H9 (cell line): ENCODE data around the gene PRPF40B. TPM values are rescaled to one million over a fixed set of nuclear protein-coding genes. Genes with fewer than 3 reads are reported as not detected.

Experiments used
- DNase-seq: peaks from one replicate; pipeline ENCODE4 v3.0.0-alpha.2; 2017
- H2AFZ ChIP-seq: one replicate; pipeline ENCODE4 v1.6.1; 2013; ENCODE audit warnings: mild to moderate bottlenecking, low read length, control low read depth, moderate library complexity
- H2AK5ac ChIP-seq: 2 replicates; pipeline ENCODE4 v1.6.1; 2013; ENCODE audit warnings: low read length, control low read depth, mixed read lengths; ENCODE audit not compliant: insufficient read length
- H2BK120ac ChIP-seq: one replicate; pipeline ENCODE4 v1.6.1; 2013; ENCODE audit warnings: low read depth, mild to moderate bottlenecking, low read length, control low read depth, inconsistent platforms; ENCODE audit not compliant: poor library complexity, severe bottlenecking
- H2BK12ac ChIP-seq: 2 replicates; pipeline ENCODE4 v1.6.1; 2013; ENCODE audit warnings: low read length, control low read depth, mixed read lengths, low read depth; ENCODE audit not compliant: insufficient read length
- H2BK15ac ChIP-seq: 2 replicates; pipeline ENCODE4 v1.6.1; 2013; ENCODE audit warnings: low read depth, low read length, control low read depth
- H2BK20ac ChIP-seq: one replicate; pipeline ENCODE4 v1.6.1; 2013; ENCODE audit warnings: low read depth, mild to moderate bottlenecking, low read length, control low read depth, inconsistent platforms; ENCODE audit not compliant: poor library complexity, severe bottlenecking
- H2BK5ac ChIP-seq: 2 replicates; pipeline ENCODE4 v1.6.1; 2013; ENCODE audit warnings: low read length, control low read depth, mixed read lengths; ENCODE audit not compliant: insufficient read length
- H3K14ac ChIP-seq: 2 replicates; pipeline ENCODE4 v1.6.1; 2013; ENCODE audit warnings: low read length, control low read depth; ENCODE audit not compliant: insufficient read depth
- H3K18ac ChIP-seq: 2 replicates; pipeline ENCODE4 v1.6.1; 2013; ENCODE audit warnings: low read depth, mild to moderate bottlenecking, mixed read lengths, low read length, control low read depth; ENCODE audit not compliant: insufficient read length
- H3K23ac ChIP-seq: 2 replicates; pipeline ENCODE4 v1.6.1; 2013; ENCODE audit warnings: low read length, control low read depth, mixed read lengths, low read depth; ENCODE audit not compliant: insufficient read length
- H3K23me2 ChIP-seq: 2 replicates; pipeline ENCODE4 v1.6.1; 2013; ENCODE audit warnings: low read depth, mild to moderate bottlenecking, mixed read lengths, low read length, control low read depth; ENCODE audit not compliant: insufficient read length, poor library complexity, severe bottlenecking
- H3K27ac ChIP-seq: 2 replicates; pipeline ENCODE4 v1.5.1; 2013; ENCODE audit warnings: low read length, control low read depth, mixed read lengths, low read depth; ENCODE audit not compliant: insufficient read length
- H3K27me3 ChIP-seq: 2 replicates; pipeline ENCODE4 v1.6.1; 2013; ENCODE audit warnings: low read length, control low read depth, inconsistent platforms; ENCODE audit not compliant: insufficient read depth
- H3K4ac ChIP-seq: 2 replicates; pipeline ENCODE4 v1.6.1; 2013; ENCODE audit warnings: low read depth, mild to moderate bottlenecking, control low read depth, inconsistent platforms, low read length, moderate library complexity
- H3K4me1 ChIP-seq: 2 replicates; pipeline ENCODE4 v1.6.1; 2013; ENCODE audit warnings: low read length, control low read depth, inconsistent platforms; ENCODE audit not compliant: insufficient read depth
- H3K4me2 ChIP-seq: 2 replicates; pipeline ENCODE4 v1.6.1; 2013; ENCODE audit warnings: low read length, control low read depth, mixed read lengths; ENCODE audit not compliant: insufficient read length, insufficient read depth
- H3K56ac ChIP-seq: 2 replicates; pipeline ENCODE4 v1.6.1; 2013; ENCODE audit warnings: low read depth, mild to moderate bottlenecking, mixed read lengths, low read length, control low read depth; ENCODE audit not compliant: insufficient read length
- H3K79me1 ChIP-seq: 2 replicates; pipeline ENCODE4 v1.6.1; 2013; ENCODE audit warnings: low read depth, mild to moderate bottlenecking, moderate library complexity, low read length, control low read depth, inconsistent platforms; ENCODE audit not compliant: insufficient read depth, poor library complexity, severe bottlenecking
- H3K79me2 ChIP-seq: 2 replicates; pipeline ENCODE4 v1.6.1; 2013; ENCODE audit warnings: low read length, control low read depth, inconsistent platforms; ENCODE audit not compliant: insufficient read depth
- H3K9ac ChIP-seq: 2 replicates; pipeline ENCODE4 v1.6.1; 2013; ENCODE audit warnings: low read length, control low read depth, mixed read lengths; ENCODE audit not compliant: insufficient read length; ENCODE audit errors: extremely low read depth
- H3K9me3 ChIP-seq: one replicate; pipeline ENCODE4 v1.6.1; 2013; ENCODE audit warnings: low read depth, low read length, inconsistent platforms; ENCODE audit not compliant: control insufficient read depth
- H3T11ph ChIP-seq: one replicate; pipeline ENCODE4 v1.6.1; 2013; ENCODE audit warnings: mild to moderate bottlenecking, low read length, control low read depth, inconsistent platforms
- H4K20me1 ChIP-seq: one replicate; pipeline ENCODE4 v1.6.1; 2013; ENCODE audit not compliant: control insufficient read depth, insufficient read length, insufficient read depth
- H4K5ac ChIP-seq: 2 replicates; pipeline ENCODE4 v1.6.1; 2013; ENCODE audit warnings: low read depth, mild to moderate bottlenecking, mixed read lengths, low read length, control low read depth; ENCODE audit not compliant: insufficient read length
- H4K8ac ChIP-seq: replicated peaks from 2 replicates; pipeline ENCODE4 v1.6.1; 2013; ENCODE audit warnings: low read length, control low read depth, mixed read lengths, low read depth; ENCODE audit not compliant: insufficient read length
- H4K91ac ChIP-seq: 2 replicates; pipeline ENCODE4 v1.6.1; 2013; ENCODE audit warnings: low read depth, mild to moderate bottlenecking, moderate library complexity, mixed read lengths, low read length, control low read depth; ENCODE audit not compliant: insufficient read length
- H3K27ac Mint-ChIP-seq, 3 experiments: 2 replicates in 2 of 3; 3 replicates in 1 of 3; pipeline ENCODE4 v1.8.0; 2020 to 2021; ENCODE audit warnings: mixed read lengths in 3 of 3, mild to moderate bottlenecking in 1 of 3, moderate library complexity in 1 of 3
- H3K27me3 Mint-ChIP-seq: 2 replicates; pipeline ENCODE4 v1.8.0; 2021; ENCODE audit warnings: low read depth, mild to moderate bottlenecking, moderate library complexity, mixed read lengths
- H3K36me3 Mint-ChIP-seq, 3 experiments: 2 replicates in 2 of 3; 3 replicates in 1 of 3; pipeline ENCODE4 v1.8.0; 2020 to 2021; ENCODE audit warnings: low read depth in 3 of 3, mixed read lengths in 3 of 3; ENCODE audit not compliant: insufficient read depth in 1 of 3
- H3K4me1 Mint-ChIP-seq, 2 experiments: 2 replicates each; pipeline ENCODE4 v1.8.0; 2020; ENCODE audit warnings: mixed read lengths in 2 of 2
- H3K4me3 Mint-ChIP-seq, 2 experiments: 2 replicates in 1 of 2; 3 replicates in 1 of 2; pipeline ENCODE4 v1.8.0; 2020 to 2021; ENCODE audit warnings: mild to moderate bottlenecking in 2 of 2, mixed read lengths in 2 of 2, moderate library complexity in 1 of 2
- H3K9me3 Mint-ChIP-seq, 2 experiments: 2 replicates in 1 of 2; 3 replicates in 1 of 2; pipeline ENCODE4 v1.8.0; 2020; ENCODE audit warnings: mild to moderate bottlenecking in 2 of 2, mixed read lengths in 2 of 2, moderate library complexity in 1 of 2
- WGBS: extraction: QIAGEN DNeasy Blood & Tissue Kit; methylation state at CpG from one replicate; pipeline ENCODE4 v1.1.7; 2013; ENCODE audit warnings: missing lambda C conversion rate, low lambda C conversion rate, mixed read lengths; ENCODE audit not compliant: insufficient read length; ENCODE audit errors: extremely low coverage; 5-methylcytosine and 5-hydroxymethylcytosine counted together
- total RNA-seq: library from RNA; stranded (reverse); gene quantifications from 2 replicates; pipeline ENCODE4 v1.2.1, GENCODE V29; 2021
- TF ChIP-seq, protein P1 (sequence below): fragments of 200-600 bp; sonication (generic); conservative IDR thresholded peaks from 3 replicates; pipeline ENCODE4 v1.8.0; 2021; ENCODE audit warnings: antibody characterized with exemption, mild to moderate bottlenecking

PRPF40B gene
- total RNA-seq, 1 experiment from 2014 or later, result 19.0 TPM

- no peak overlapping the region for H3K4ac ChIP-seq
- H3K27me3 Mint-ChIP-seq, result no peaks in the 10 kb centered on the region
Measured at GRCh38 chr12:49654715-49655114, 31.4 kb downstream of the PRPF40B start.

More at GRCh38 chr12:49654715-49655114, 31.4 kb downstream of the PRPF40B start:
- Histone ChIP-seq H3K56ac (no peak overlapping the region), H3K14ac (no peak overlapping the region), H3K79me1 (no peaks in the 10 kb centered on the region), H3K27ac (no peak overlapping the region), H4K8ac (no peak overlapping the region), H3K9me3 (no peaks in the 10 kb centered on the region), H4K91ac (no peak overlapping the region), H3K4me2 (no peak overlapping the region), H2BK120ac (no peak overlapping the region), H2BK20ac (no peak overlapping the region), H2AK5ac (no peak overlapping the region), H4K20me1 (no peaks in the 10 kb centered on the region), H2BK12ac (no peak overlapping the region), H3T11ph (no peak overlapping the region), H4K5ac (no peak overlapping the region), H3K18ac (no peak overlapping the region), H2BK5ac (no peak overlapping the region), H3K23ac (no peak overlapping the region), H2BK15ac (no peak overlapping the region), H3K4me1 (no peaks in the 10 kb centered on the region), H3K27me3 (no peaks in the 10 kb centered on the region), H2AFZ (no peak overlapping the region), H3K23me2 (no peaks in the 10 kb centered on the region), H3K79me2 (no peaks in the 10 kb centered on the region), H3K9ac (no peak overlapping the region)
- WGBS, result no CpG with 5 or more reads among the region's 5 CpGs
- Mint-ChIP-seq H3K27ac (no peak overlapping the region), H3K4me3 (no peak overlapping the region), H3K36me3 (peaks cover 34 to 78% (median 47%) of the 10 kb centered on the region in 3 experiments), H3K4me1 (peaks cover 2 to 8% of the 10 kb centered on the region in 2 experiments; a peak in 3 of 4 replicates), H3K9me3 (no peaks in the 10 kb centered on the region)
- TF ChIP-seq, protein P1, sequence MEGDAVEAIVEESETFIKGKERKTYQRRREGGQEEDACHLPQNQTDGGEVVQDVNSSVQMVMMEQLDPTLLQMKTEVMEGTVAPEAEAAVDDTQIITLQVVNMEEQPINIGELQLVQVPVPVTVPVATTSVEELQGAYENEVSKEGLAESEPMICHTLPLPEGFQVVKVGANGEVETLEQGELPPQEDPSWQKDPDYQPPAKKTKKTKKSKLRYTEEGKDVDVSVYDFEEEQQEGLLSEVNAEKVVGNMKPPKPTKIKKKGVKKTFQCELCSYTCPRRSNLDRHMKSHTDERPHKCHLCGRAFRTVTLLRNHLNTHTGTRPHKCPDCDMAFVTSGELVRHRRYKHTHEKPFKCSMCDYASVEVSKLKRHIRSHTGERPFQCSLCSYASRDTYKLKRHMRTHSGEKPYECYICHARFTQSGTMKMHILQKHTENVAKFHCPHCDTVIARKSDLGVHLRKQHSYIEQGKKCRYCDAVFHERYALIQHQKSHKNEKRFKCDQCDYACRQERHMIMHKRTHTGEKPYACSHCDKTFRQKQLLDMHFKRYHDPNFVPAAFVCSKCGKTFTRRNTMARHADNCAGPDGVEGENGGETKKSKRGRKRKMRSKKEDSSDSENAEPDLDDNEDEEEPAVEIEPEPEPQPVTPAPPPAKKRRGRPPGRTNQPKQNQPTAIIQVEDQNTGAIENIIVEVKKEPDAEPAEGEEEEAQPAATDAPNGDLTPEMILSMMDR, result no peak
- no peak for DNase-seq
